OCI-LY7 (cell line): ENCODE measurements around the gene TBC1D10A.

Experiments used
- CTCF ChIP-seq: fragments of 200-600 bp; sonication (generic); conservative IDR thresholded peaks from 2 replicates; pipeline ENCODE4 v1.5.1; 2014; ENCODE audit warnings: mild to moderate bottlenecking, antibody characterized with exemption, low read length, moderate library complexity, mixed read lengths
- EZH2phosphoT487 ChIP-seq: fragments of 200-600 bp; sonication (generic); IDR thresholded peaks from 2 replicates; pipeline ENCODE4 v1.6.1; 2018; ENCODE audit warnings: low read depth, borderline replicate concordance, mild to moderate bottlenecking, mixed run types, antibody characterized with exemption, low read length, moderate library complexity, mixed read lengths

GRCh38 chr22:30287648-30288418 lies 38.9 kb downstream of the TBC1D10A start:
- peak; percentile 97 for TF ChIP-seq CTCF
- no peak for TF ChIP-seq EZH2phosphoT487
